ENCODE measurements around the gene GRP.

GRCh38 chr18:59264651-59265245 is 44.8 kb downstream of the GRP start:
- TF ChIP-seq CTCF (IDR thresholded peaks at IDR 0.05; ENCODE audit: low read depth, low read length, poor library complexity, severe bottlenecking) (no peak), EZH2phosphoT487 (IDR thresholded peaks at IDR 0.05; ENCODE audit: borderline replicate concordance, low read length) (no peak)
